Adrenal gland (tissue), 5 donors: ENCODE measurements around the gene STT3B.

Experiments used
- POLR2A ChIP-seq, 2 donors: fragments of 450-650 bp; IDR thresholded peaks; one replicate each; pipeline ENCODE4 v1.6.1; 2017; ENCODE audit warnings: antibody characterized with exemption in 2 of 2, mild to moderate bottlenecking in 2 of 2, moderate library complexity in 1 of 2
- TF ChIP-seq, protein P1 (sequence below), 6 experiments: fragments of 450-650 bp in 4 of 6; fragments of 200-600 bp in 2 of 6; sonication (generic) in 1 of 6; IDR thresholded peaks; 1 replicate in 5 of 6; 2 replicates in 1 of 6; pipeline versions ENCODE4 v1.5.1 to v1.8.0; 2016 to 2021; ENCODE audit warnings: antibody characterized with exemption in 6 of 6, mild to moderate bottlenecking in 2 of 6, moderate library complexity in 1 of 6
- donor health status: DM: no; HTN: no; CAD: no.

DNA sequence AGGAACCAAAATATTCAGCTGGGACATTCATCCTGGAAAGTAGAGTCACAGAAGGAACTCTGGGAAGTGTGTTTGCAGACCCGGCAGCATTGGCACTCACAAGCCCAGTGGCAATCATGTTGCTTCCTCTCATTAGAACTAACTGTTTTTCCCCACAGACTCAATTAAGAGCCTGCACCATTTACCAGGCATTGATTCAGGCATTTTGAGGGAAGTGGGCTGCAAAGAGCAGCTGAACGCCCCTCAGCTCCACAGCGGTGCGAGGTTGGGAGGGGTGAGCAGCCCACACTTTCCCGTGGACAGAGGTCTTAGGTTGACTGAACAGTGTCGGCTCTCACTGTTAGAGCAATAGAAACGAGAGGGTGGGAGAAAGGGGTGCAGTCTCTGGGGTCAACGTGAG lies 143.8 kb downstream of the STT3B start:
- TF ChIP-seq, protein P1, sequence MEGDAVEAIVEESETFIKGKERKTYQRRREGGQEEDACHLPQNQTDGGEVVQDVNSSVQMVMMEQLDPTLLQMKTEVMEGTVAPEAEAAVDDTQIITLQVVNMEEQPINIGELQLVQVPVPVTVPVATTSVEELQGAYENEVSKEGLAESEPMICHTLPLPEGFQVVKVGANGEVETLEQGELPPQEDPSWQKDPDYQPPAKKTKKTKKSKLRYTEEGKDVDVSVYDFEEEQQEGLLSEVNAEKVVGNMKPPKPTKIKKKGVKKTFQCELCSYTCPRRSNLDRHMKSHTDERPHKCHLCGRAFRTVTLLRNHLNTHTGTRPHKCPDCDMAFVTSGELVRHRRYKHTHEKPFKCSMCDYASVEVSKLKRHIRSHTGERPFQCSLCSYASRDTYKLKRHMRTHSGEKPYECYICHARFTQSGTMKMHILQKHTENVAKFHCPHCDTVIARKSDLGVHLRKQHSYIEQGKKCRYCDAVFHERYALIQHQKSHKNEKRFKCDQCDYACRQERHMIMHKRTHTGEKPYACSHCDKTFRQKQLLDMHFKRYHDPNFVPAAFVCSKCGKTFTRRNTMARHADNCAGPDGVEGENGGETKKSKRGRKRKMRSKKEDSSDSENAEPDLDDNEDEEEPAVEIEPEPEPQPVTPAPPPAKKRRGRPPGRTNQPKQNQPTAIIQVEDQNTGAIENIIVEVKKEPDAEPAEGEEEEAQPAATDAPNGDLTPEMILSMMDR (IDR thresholded peaks at IDR 0.05), result no peak
- TF ChIP-seq POLR2A (IDR thresholded peaks at IDR 0.05), result no peak
